GM21529 (cell line): ENCODE data around the gene UBE3C.
"Not testable (repeated sequence)": the region's sequence is repeated elsewhere in the genome, so short reads cannot be mapped to it uniquely, and the experiment has no call there.

Experiments
- ATAC-seq: cut with Tn5 transposase; IDR thresholded peaks from one replicate; pipeline ENCODE4 v1.9.1; 2021; ENCODE audit not compliant: unreplicated experiment

Gene UBE3C

DNA sequence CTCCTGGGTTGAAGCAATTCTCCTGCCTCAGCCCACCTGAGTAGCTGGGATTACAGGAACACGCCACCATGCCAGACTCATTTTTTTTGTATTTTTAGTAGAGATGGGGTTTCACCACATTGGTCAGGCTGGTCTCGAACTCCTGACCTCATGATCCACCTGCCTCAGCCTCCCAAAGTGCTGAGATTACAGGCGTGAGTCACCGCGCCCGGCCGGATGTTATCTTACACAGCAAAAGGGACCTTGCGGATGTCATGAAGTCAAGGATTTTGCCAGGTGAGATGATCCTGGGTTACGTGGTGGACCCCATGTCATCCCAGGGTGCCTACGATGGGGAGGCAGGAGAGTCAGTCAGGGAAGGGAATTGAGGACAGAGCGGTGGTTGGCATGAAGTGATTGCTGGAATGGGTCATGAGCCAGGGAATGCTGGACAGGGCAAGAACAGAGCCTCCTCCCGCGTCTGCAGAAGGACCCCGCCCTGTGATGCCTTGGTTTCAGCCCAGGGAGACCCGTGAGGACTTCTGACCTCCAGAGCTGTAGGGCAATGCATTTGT is 8.7 kb upstream of the UBE3C start:
- no peak for ATAC-seq

GRCh38 chr7:157130849-157131248 is 7.9 kb upstream of the UBE3C start:
- not testable (repeated sequence) for ATAC-seq

DNA sequence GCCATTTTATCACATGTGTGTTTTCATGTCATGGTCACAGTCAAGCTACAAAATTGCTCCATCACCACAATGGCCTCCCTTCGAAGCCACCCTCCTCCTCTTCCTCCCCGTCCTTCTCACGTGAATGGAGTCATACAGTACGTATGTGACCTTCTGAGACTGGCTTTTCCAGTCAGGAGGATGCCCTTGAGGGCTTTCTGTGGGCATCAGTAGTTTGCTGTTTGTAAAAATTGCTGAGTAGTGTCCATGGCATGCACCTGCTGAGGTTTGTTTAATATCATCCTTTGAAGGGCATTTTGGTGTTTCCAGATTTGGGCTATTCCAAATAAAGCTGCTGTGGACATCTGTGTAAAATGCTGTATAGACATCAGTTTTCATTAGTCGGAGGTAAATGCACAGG is 5.9 kb upstream of the UBE3C start:
- ATAC-seq: no peak

DNA sequence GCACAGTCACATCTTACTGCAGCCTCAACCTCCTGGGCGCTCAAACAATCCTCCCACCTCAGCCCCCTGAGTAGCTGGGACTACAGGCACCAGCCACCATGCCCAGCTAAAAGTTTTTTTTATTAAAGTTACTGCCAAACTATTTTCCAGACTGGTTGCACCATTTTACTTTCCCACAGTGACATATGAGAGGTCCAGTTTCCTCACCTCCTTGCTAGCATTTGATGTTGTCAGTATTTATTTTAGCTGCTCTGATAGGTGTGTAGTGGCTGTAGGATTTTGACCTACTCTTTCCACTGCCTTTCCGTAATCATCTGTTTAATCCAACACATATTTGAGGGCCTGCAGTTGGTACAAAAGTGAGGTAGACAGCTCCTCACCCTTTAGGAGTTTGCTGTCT is 5.4 kb upstream of the UBE3C start:
- no peak for ATAC-seq

GRCh38 chr7:157136372-157136771 is 2.4 kb upstream of the UBE3C start:
- ATAC-seq: no peak

- ATAC-seq: no peak
Measured at GRCh38 chr7:157138101-157138423, 664 bp upstream of the UBE3C start.

- ATAC-seq: peak; percentile 53
Measured at GRCh38 chr7:157139111-157139809, 534 bp downstream of the UBE3C start.

DNA sequence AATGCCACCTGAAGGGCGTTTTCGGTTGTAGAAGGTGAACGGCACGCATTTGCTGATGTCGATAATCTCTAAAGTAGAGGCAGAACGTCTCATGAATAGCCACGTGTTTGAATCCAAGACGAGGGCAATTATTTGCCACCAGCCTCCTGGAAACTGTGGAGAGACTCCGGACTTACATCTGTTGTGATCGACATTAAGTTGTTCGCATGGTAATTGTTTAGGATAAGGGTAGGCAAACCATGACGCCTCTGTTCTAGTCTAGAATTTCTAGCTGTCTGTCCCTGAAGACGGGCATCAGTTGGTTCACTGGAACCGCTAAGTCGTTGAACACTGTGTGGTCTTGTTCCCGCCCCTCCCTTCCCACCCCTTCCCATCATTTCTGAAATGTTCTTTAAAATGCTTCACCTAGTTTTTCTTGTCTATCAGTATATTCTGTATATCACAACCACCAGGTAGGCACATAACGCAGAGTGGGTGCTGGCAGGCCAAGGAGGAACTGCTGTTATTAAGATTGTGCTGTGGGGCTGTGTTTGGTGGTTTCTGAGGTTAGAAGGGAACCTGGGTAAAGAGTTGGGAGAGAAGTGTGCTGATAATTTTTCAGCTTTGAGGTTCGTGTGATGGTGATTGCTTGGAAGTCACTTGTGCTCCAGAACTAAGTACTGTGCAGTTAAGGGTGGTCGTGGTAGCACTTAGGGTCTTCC is 1.2 kb downstream of the UBE3C start:
- no peak for ATAC-seq

- no peak for ATAC-seq
Measured at GRCh38 chr7:157140511-157140905, 1.8 kb downstream of the UBE3C start.

DNA sequence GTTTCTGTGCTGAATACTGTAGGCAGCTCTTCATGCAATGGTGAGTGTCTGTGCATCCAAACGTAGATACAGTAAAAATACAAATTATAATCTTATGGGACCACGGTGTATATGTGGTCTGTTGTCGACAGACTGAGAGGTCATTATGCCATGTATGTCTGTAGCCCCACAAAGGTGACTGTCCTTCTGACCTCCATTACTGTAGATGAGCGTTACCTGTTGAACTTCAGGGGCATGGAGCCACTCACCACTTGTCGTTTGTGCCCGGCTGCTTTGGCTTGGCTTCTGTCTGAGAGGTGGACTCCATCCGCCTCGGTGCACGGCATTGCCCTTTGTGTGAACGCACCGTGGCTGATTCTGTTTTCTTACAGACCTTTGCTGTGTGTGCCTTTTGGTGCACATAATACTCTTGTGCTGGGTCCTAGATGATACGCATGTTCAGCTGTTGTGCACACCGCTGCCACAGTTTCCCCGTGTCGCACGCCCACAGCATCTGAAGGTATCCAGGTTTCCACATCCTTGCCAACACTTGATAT is 2.9 kb downstream of the UBE3C start:
- no peak for ATAC-seq

- ATAC-seq: no peak
Measured at GRCh38 chr7:157143788-157144187, 5.1 kb downstream of the UBE3C start.

- no peak for ATAC-seq
Measured at GRCh38 chr7:157149317-157149716, 10.6 kb downstream of the UBE3C start.

DNA sequence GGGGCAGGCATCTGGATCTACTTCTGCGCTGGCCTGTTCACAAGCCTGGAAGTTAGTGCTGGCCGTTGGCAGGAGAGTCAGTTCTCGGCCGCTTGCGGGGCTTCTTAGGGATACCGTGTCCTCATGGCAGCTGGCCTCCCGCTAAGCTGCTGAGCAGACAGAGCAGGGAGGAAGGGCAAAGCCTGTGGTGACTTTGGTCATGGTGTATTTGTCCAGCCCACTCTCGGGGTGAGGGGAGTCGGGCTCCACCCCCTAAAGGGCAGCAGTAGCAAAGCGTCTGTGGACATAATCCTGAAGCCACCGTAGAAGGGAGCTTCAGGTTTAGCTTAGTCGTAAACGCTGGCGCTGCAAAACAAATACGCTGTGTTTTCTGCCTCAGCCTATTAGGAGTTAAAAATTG is 12.2 kb downstream of the UBE3C start:
- ATAC-seq: no peak

DNA sequence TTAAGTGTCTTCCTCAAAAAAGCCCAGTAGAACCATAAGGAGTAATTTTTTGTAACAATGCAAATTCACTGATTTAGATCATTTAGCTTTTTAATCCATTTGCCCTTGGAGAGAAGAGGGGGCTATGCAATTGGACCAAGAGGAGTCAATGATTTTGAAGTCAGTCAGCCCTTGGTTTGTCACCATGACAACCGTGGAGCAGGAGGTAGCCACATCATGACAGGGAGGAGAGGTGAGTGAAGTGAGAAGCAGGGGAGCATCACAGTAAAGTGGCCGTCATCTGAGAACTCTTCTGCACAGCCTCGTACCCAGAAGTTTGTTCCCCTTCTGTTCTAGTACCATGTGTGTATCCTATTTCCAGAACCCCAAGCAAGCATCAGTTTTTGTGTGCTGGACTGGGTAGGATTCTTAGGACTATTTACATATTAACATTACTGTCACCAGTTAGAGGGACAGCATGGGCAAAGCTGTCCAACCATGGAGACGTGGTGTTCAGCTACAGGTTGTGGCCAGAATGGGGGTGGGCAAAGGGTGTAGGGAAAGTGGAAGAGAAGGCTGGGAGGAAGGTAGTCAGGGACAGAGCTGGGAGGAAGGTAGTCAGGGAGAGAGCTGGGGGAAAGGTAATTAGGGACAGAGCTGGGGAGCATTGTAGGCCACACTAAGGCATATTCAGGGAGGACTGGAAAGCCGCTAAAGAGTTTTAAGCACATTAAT is 13.1 kb downstream of the UBE3C start:
- no peak for ATAC-seq

DNA sequence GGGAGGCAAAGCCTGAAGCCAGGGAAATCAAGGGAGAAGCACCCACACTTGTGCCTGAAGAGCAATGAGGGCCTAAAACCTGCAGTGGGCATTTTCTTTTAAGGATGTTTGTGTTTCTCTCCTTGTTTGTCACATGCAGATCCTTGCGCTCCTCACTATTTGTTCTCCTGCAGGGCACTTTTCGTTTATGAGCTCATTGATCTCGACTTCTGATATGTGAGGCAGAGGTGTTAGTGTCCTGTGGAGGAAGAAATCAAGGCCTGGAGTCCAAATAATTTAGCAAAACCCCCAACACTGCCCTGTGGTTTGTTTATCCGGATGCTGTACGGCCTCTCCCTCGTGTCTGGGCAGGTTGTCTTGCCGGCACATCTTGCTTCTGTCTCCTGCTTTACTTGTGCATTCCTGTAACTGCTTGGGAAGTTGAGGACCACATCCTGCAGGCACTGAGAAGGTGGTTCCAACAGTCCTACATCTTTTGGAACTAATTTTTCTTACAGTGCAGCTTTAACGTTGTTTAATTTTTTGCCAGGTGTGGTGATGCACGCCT is 13.7 kb downstream of the UBE3C start:
- no peak for ATAC-seq

DNA sequence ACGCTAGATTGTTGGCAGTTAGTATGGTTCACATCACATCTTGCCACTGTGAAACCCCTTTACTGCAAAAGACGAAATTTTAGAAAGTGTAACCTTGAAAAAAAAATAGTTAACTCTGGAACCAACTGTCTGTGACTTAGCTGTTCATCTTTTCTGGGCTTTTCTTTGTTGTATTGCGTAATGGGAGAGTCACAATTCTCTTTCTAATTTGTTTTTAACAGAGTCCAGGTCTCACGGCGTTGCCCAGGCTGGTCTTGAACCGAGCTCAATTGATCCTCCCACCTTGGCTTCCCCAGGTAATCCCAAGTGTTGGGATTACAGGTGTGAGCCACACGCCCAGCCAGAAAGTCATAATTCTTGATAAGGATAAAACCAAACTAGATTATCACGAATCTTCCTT is 14.5 kb downstream of the UBE3C start:
- ATAC-seq: no peak

DNA sequence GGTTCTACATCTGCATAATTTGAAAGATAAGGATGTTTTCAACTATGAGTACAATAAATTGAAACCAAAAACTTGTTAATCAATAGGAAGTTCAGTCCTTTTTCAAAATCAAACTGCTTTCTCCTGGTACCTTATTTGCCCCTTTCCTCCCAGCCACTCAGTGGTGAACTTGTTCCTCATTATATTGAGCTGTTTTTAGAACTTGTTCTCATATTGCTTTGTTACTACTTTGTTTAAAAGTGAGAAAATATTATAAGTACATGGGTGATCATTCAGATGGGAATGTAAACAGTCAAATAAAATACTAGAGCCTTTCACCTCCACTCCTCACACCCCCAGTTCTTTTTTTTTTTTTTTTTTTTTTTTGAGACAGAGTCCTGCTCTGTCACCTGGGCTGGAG is 17.2 kb downstream of the UBE3C start:
- ATAC-seq: no peak

- ATAC-seq: no peak
Measured at GRCh38 chr7:157158400-157158799, 19.7 kb downstream of the UBE3C start.

DNA sequence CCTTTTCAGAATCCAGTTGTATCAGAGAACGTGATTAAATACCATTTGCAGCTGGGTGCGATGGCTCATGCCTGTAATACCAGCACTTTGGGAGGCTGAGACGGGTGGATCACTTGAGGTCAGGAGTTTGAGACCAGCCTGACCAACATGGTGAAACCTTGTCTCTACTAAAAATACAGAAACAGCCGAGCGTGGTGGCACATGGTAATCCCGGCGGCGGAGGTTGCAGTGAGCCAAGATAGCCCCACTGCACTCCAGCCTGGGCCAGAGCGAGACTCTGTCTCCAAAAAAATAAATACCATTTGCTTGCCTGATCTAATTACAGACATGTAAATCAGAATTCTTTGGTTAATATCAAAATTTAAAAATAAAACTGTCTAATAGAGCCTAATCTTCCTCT is 20.8 kb downstream of the UBE3C start:
- ATAC-seq: not testable (repeated sequence)

DNA sequence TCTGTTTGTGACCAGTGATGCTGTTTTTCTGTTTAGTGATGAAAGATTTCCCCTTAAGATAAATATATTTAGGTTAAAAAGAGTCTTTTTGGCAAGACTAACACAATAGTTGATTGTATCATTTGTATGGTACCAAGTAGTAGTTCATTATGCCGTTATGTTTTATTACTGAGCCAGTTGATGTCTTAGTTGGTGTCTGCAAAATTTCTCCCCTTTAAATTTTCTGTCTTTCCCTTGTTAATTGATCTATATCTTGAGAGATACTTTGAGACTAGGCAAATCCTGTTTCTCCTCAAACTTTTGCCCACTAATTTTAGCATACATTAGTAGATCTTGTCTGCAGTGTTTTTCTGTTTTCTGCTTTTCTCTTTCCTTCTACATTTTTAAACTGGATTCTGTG is 21.7 kb downstream of the UBE3C start:
- no peak for ATAC-seq

- ATAC-seq: no peak
Measured at GRCh38 chr7:157165987-157166386, 27.3 kb downstream of the UBE3C start.
